ENCODE results near the gene RADIL.

RADIL gene

DNA sequence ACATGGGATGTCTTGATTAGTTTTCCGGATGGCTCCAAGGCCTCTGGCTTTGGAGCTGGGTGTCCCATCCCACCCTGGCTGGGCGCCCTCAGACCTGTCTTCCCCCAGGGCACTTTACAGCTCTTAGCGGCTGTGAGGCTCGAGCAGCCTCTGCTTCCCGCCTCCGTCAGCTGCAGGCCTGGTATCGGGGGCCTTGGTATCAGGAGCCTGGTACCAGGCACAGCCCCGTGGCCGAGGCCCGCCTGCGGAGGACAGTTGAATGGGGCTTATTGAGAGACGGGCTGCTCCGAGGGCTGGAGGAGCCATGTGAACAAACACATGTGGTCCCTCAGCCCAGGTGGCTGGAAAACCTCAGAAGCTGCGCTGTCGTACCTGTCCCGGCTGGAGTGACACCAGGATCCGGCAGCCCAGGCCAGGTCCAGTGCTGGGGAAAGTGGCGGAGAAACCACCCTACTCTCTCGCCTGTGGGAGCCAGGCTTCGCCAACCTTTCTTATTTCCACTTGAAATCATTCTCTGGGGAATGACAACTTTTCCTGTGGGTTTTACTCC is 132.0 kb downstream of the RADIL start:
- no peak for DNase-seq

DNA sequence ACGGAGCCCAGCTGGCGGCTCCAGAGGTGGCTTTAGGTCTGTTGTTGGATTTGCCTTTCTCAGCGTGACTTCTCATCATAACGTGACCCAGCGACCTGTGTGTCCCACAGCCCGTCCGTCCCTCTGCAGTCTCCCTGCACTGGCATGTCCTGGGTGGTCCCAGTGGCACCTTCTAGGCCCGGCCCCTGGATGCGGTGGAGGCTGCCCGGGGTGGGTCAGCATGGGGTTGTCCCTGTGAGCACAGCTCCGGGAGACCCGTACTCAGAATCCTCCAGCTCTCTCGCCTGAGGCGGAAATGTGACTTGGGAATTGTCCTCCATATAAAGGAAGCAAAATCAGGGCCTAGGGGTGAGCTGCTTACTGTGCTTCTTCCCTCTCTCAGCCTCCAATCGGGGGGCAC is 133.7 kb downstream of the RADIL start:
- DNase-seq = no peak

DNA sequence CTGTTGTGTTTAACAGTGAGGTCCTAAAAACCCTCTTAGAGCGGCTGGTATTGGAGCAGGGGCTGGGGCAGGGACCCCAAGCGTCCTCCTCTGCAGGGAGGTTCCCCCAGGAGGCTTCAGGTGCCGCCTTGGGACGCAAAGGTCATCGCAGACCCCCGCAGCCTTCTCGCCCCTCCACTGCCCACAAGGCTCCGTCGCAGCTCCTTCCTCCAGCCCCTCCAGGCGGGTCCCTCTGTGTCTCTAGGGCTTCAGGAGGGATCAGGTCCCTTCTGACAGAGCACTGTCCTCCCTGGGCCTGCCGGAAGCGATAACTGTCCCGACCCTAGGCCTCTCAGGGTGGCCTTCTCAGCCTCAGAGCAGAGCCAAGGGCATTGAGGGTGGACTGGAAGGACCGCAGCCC is 134.2 kb downstream of the RADIL start:
- no peak for DNase-seq

Data from stimulated activated CD4-positive, alpha-beta T cell treated with anti-CD3 and anti-CD28 coated beads, Interleukin-2, amount 100 ng/mL, for 24 hours (primary cell).